Daoy (cell line): ENCODE results near the gene PNPLA1. TPM values are rescaled to one million over a fixed set of nuclear protein-coding genes. Genes with fewer than 3 reads are reported as not detected.

Experiments used
- DNase-seq: peaks from one replicate; pipeline ENCODE4 v3.0.0-alpha.2; 2015; ENCODE audit warnings: low read depth
- total RNA-seq: library from RNA; depleted of rRNA; stranded (reverse); fragments of >200 nt; shearing (Covaris generic); gene quantifications from 2 replicates; pipeline ENCODE4 v1.2.3, GENCODE V29; 2014

Gene PNPLA1
- total RNA-seq, 1 experiment from 2014 or later: not detected

- DNase-seq: no peak
Measured at GRCh38 chr6:36246506-36247268, 23.2 kb upstream of the PNPLA1 start.

GRCh38 chr6:36247693-36248092 is 22.2 kb upstream of the PNPLA1 start:
- DNase-seq: peak; percentile 37

GRCh38 chr6:36248980-36249379 is 20.9 kb upstream of the PNPLA1 start:
- DNase-seq: no peak

GRCh38 chr6:36249536-36249935 is 20.3 kb upstream of the PNPLA1 start:
- no peak for DNase-seq

GRCh38 chr6:36252005-36252404 is 17.9 kb upstream of the PNPLA1 start:
- no peak for DNase-seq

- DNase-seq: no peak
Measured at GRCh38 chr6:36263390-36264000, 6.4 kb upstream of the PNPLA1 start.

- DNase-seq: no peak
Measured at GRCh38 chr6:36265744-36266143, 4.1 kb upstream of the PNPLA1 start.

- DNase-seq: no peak
Measured at GRCh38 chr6:36266913-36267644, 2.8 kb upstream of the PNPLA1 start.

GRCh38 chr6:36267731-36268477 is 2.0 kb upstream of the PNPLA1 start:
- DNase-seq: peak; percentile 29

GRCh38 chr6:36268478-36269275 is 1.2 kb upstream of the PNPLA1 start:
- DNase-seq: peak; percentile 33

GRCh38 chr6:36272234-36272633 is 2.4 kb downstream of the PNPLA1 start:
- DNase-seq: no peak

- no peak for DNase-seq
Measured at GRCh38 chr6:36273067-36273466, 3.2 kb downstream of the PNPLA1 start.

GRCh38 chr6:36273802-36274514 is 4.1 kb downstream of the PNPLA1 start:
- DNase-seq: no peak

- no peak for DNase-seq
Measured at GRCh38 chr6:36276581-36277536, 7.0 kb downstream of the PNPLA1 start.

- no peak for DNase-seq
Measured at GRCh38 chr6:36277946-36278470, 8.1 kb downstream of the PNPLA1 start.

- DNase-seq: no peak
Measured at GRCh38 chr6:36280467-36280866, 10.6 kb downstream of the PNPLA1 start.

- no peak for DNase-seq
Measured at GRCh38 chr6:36280983-36281382, 11.1 kb downstream of the PNPLA1 start.

GRCh38 chr6:36283608-36284007 is 13.7 kb downstream of the PNPLA1 start:
- no peak for DNase-seq

- DNase-seq: no peak
Measured at GRCh38 chr6:36284359-36284758, 14.5 kb downstream of the PNPLA1 start.
